ENCODE data around the gene PRKCA. TPM values are rescaled to one million over a fixed set of nuclear protein-coding genes. Genes with fewer than 3 reads are reported as not detected.

The PRKCA gene
- total RNA-seq, 3 donors from 2014 or later: 5.1 to 10.5 (median 6.6) TPM

DNA sequence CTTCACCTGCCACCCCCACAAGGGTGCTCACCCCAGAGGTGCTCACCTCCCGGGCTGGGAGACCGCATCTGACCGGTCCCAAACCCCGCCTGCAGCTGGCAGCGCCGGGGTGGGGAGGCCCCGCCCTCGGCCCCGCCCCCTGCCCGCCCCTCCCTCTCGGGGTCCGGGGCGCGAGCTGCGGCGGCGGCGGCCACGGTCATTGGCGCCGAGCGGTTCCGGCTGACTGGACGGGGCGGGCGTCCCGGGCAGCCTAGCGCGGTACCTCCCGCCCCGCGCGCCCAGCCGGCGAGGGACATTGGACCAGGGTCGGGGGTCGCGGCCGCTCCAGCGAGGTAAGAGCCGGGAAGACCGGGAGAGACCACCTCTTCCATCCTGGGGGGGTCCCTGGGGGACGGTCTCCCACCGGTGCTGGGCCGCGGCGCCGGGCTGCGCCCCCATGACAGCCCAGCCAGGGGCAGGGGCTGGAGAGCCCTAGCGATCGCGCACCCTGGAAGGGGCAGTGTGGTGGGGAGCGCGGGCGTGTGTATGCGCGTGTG is 532.6 kb downstream of the PRKCA start, which contains the start of gene CACNG5:
Gene CACNG5, plus strand, starts transcription at position 199 of the 536 bp plus-strand sequence. CDS start 42,216 bp downstream, outside the sequence.
- intact Hi-C loops (cut with DNase I; ENCODE audit: low total_unique reads): loop anchor here (5.0 kb wide), 1 partner anchor 1128 kb away; no protein-coding TSS in a partner anchor
- Histone ChIP-seq H3K27me3 (peaks cover 0 to 60% of the 10 kb centered on the region in 2 donors), H3K36me3 (no peaks in the 10 kb centered on the region), H3K4me3 (peak within 1 kb of the TSS in 1 of 3 donors; percentile 28), H3K9me3 (no peaks in the 10 kb centered on the region), H3K4me1 (no peaks in the 10 kb centered on the region), H3K27ac (no peak within 1 kb of the TSS)
- DNase-seq (ENCODE audit: low spot score in 2 of 2): no peak
- TF ChIP-seq, protein P1, sequence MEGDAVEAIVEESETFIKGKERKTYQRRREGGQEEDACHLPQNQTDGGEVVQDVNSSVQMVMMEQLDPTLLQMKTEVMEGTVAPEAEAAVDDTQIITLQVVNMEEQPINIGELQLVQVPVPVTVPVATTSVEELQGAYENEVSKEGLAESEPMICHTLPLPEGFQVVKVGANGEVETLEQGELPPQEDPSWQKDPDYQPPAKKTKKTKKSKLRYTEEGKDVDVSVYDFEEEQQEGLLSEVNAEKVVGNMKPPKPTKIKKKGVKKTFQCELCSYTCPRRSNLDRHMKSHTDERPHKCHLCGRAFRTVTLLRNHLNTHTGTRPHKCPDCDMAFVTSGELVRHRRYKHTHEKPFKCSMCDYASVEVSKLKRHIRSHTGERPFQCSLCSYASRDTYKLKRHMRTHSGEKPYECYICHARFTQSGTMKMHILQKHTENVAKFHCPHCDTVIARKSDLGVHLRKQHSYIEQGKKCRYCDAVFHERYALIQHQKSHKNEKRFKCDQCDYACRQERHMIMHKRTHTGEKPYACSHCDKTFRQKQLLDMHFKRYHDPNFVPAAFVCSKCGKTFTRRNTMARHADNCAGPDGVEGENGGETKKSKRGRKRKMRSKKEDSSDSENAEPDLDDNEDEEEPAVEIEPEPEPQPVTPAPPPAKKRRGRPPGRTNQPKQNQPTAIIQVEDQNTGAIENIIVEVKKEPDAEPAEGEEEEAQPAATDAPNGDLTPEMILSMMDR (IDR thresholded peaks at IDR 0.05): no peak

DNA sequence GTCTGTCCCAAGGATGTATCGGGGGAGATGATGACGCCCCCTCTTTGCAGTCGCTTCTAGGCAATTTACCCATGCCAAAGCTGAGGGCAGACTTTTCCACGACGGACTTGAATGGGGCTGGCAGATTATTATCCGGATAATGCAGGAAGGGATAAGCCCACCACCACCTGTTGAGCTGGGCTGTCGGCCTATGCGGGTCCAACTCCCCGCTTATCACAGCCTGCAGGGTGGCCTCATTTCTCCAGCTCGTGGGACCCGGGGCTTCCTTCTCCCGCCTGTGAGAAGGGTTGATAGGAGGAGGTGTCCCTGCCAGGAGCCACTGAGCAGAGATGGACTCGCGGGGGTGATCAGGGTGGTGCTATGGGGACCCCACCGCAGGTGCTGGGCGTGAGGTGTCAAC is 533.1 kb downstream of the PRKCA start:
- Histone ChIP-seq H3K4me3 (no peak overlapping the region), H3K4me1 (no peaks in the 10 kb centered on the region), H3K36me3 (no peaks in the 10 kb centered on the region), H3K27ac (no peak overlapping the region), H3K9me3 (no peaks in the 10 kb centered on the region), H3K27me3 (peaks cover 0 to 63% of the 10 kb centered on the region in 2 donors)
- intact Hi-C loops (cut with DNase I; ENCODE audit: low total_unique reads): no loop called here
- DNase-seq (ENCODE audit: low spot score in 2 of 2): no peak
- TF ChIP-seq POLR2A (IDR thresholded peaks at IDR 0.05): no peak

DNA sequence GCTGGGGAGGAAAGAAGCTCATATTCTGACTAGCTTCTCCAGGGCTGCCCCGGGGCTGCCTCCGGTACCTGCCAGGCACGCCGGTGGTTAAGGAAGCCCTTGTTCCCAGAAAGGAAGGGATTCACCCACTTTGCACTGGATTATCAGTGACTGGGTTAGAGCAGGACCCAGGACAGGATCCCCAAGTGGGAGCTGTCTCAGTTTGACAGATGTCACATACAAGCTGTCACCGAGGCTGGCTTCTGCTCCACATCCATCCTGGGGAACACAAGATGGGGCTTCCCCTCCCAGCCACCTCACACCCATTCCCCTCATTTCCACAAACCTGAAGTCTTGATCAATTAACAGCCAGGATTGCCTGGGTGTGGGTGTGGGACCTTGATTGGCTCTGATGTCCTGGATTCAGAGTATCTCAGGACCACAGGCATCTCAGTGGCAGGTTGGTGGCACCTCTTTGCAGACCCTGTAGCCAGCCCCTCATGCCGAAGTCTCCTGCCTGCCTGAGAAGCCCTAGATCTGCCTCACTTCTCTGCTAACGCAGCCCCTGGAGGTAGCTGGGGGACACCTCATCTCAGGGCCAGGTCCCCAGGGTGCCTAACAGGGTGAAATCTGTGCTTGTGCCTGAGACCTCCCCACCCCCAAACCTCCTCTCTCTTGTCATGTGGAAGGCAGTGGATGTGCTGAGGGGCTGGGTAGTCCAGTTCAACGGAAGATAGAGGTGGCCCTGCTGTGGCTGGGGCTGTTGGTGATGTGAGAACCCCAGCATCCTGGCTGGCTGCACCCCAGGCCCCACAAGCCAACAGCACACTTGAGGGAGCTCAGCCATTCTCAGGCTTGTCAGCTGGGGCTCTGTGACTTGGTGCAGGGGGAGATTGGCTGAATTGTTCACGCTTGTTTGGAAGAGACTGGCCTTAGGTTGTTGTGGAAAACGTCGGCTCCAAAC is 533.9 kb downstream of the PRKCA start:
- H3K4me1 ChIP-seq: no peaks in the 10 kb centered on the region
- TF ChIP-seq POLR2AphosphoS5 (IDR thresholded peaks at IDR 0.05): no peak
- no peak for TF ChIP-seq POLR2A (IDR thresholded peaks at IDR 0.05)
- TF ChIP-seq, protein P1 (IDR thresholded peaks at IDR 0.05): no peak
- intact Hi-C loops (cut with DNase I; ENCODE audit: low total_unique reads): no loop called here
- H3K27ac ChIP-seq: no peak overlapping the region
- DNase-seq (ENCODE audit: low spot score in 2 of 2): no peak
- H3K27me3 ChIP-seq: peaks cover 0 to 61% of the 10 kb centered on the region in 2 donors
- H3K36me3 ChIP-seq: no peaks in the 10 kb centered on the region
- no peak overlapping the region for H3K4me3 ChIP-seq
- no peaks in the 10 kb centered on the region for H3K9me3 ChIP-seq

DNA sequence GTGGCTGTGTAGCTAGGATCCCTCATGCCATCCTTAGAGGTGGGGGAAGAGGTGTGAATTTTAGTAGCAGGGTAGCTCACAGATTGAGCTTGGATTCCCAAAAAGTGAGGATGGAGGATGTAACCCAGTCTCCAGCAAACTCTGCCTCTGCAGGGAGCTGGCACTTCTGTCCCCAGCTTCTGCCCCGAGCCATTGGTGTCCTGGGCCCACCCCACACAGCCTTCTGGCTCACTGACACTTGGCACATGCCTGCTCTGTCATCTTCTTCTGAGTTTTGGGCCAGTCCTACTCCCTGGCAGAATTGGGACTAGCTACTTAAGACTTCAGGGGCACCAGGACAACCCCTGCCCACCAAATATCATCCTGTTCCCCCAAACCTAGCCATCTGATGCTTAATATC is 534.8 kb downstream of the PRKCA start:
- Histone ChIP-seq H3K9me3 (no peaks in the 10 kb centered on the region), H3K27me3 (peaks cover 0 to 54% of the 10 kb centered on the region in 2 donors), H3K4me3 (no peak overlapping the region), H3K36me3 (no peaks in the 10 kb centered on the region), H3K27ac (no peak overlapping the region), H3K4me1 (no peaks in the 10 kb centered on the region)
- intact Hi-C loops (cut with DNase I; ENCODE audit: low total_unique reads): no loop called here
- no peak for DNase-seq (ENCODE audit: low spot score in 2 of 2)
- TF ChIP-seq POLR2A (IDR thresholded peaks at IDR 0.05) (no peak), POLR2AphosphoS5 (IDR thresholded peaks at IDR 0.05) (no peak)
- TF ChIP-seq, protein P1 (IDR thresholded peaks at IDR 0.05): no peak

DNA sequence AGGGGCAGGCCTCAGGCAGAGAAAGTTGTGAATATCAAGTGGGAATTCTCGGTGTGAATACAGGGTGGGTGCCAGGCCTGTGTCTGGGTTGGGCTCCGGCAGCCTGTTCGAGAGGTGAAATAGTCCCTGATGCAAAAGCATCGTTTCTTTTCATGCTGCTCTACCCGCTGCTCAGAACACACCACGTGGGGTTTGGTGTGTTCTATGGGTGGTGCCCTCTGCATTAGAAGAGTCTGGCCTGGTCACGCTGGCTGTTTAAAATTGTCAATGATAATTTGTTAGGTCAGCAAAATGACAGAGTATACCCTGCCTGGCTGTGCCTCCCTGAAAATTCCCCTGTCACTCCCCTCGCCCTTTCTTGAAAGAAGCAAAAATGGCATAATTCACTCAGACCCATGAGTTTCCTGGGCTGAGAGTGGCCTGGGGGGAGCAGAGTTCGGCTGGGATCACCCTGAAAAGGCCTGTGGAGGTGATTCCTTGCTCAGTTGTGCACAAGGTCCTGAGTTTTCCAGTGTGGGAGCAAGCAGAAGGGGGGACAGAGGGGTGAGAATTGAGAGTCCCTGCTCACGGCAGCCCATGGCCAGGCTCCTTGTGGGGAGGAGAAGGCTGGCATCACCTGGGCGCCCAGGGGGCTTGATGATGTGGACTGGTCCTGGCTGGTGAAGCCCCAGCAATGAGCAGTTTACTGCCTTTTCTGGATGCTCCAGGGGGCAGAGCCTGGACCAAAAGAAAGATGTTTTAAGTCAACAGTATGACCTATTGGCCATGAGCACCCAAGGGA is 535.7 kb downstream of the PRKCA start:
- Histone ChIP-seq H3K4me3 (no peak overlapping the region), H3K9me3 (no peaks in the 10 kb centered on the region), H3K27me3 (peaks cover 0 to 51% of the 10 kb centered on the region in 2 donors), H3K27ac (no peak overlapping the region), H3K36me3 (no peaks in the 10 kb centered on the region), H3K4me1 (no peaks in the 10 kb centered on the region)
- intact Hi-C loops (cut with DNase I; ENCODE audit: low total_unique reads): no loop called here
- TF ChIP-seq, protein P1 (IDR thresholded peaks at IDR 0.05): no peak
- no peak for TF ChIP-seq POLR2AphosphoS5 (IDR thresholded peaks at IDR 0.05)
- no peak for TF ChIP-seq POLR2A (IDR thresholded peaks at IDR 0.05)
- DNase-seq (ENCODE audit: low spot score in 2 of 2): no peak
